Ovary (tissue), 10 donors: ENCODE measurements around the gene RDX. TPM values are rescaled to one million over a fixed set of nuclear protein-coding genes. Genes with fewer than 3 reads are reported as not detected.

Experiments
- DNase-seq, 5 donors: peaks; one replicate each; pipeline ENCODE4 v3.0.0-alpha.2; 2019 to 2020
- H3K27ac ChIP-seq, 2 donors: fragments of 200-600 bp; one replicate each; pipeline versions ENCODE4 v1.5.1 to v1.8.0; 2019 to 2022
- H3K27me3 ChIP-seq: fragments of 200-600 bp; one replicate; pipeline ENCODE4 v1.8.0; 2022
- H3K36me3 ChIP-seq: fragments of 200-600 bp; sonication (generic); one replicate; pipeline ENCODE4 v1.5.1; 2019
- H3K4me1 ChIP-seq: one replicate; pipeline ENCODE4 v1.8.1; 2013; ENCODE audit warnings: mild to moderate bottlenecking, moderate library complexity; ENCODE audit not compliant: insufficient read depth
- H3K4me3 ChIP-seq: fragments of 200-600 bp; sonication (generic); one replicate; pipeline ENCODE4 v1.5.1; 2017
- H3K9me3 ChIP-seq, 2 donors: fragments of 200-600 bp in 1 of 2; sonication (generic) in 1 of 2; one replicate each; pipeline versions ENCODE4 v1.5.1 to v1.8.1; 2013 to 2019; ENCODE audit warnings: mild to moderate bottlenecking in 1 of 2, moderate library complexity in 1 of 2
- EP300 ChIP-seq: sonication (generic); formaldehyde crosslinking; IDR thresholded peaks from one replicate; pipeline ENCODE4 v1.6.1; 2017; ENCODE audit warnings: antibody characterized with exemption
- POLR2A ChIP-seq: fragments of 450-650 bp; IDR thresholded peaks from one replicate; pipeline ENCODE4 v1.6.1; 2017; ENCODE audit warnings: antibody characterized with exemption, mild to moderate bottlenecking, moderate library complexity
- WGBS, 3 donors: extraction: QIAGEN DNeasy Blood & Tissue Kit in 1 of 3; methylation state at CpG; one replicate each; pipeline versions ENCODE4 v1.1.5 to v1.1.7; 2013 to 2017; 5-methylcytosine and 5-hydroxymethylcytosine counted together
- intact Hi-C, 4 donors: fragments of 100-400 bp; cut with DNase I; formaldehyde crosslinking; loops; one replicate each; pipeline versions ENCODE4 v1.11.0 to v1.15.1; 2022 to 2023
- long read RNA-seq, 3 donors: library from polyadenylated mRNA in 2 of 3; unstranded in 2 of 3; transcript quantifications; one replicate each; pipeline ENCODE4 v2.0.0 and lab custom pipeline, GENCODE V29; 2021 to 2026
- polyA plus RNA-seq, 2 donors: library from polyadenylated mRNA; stranded (reverse); fragments of 200-250 nt in 1 of 2; fragments of 350-450 nt in 1 of 2; fragmentation: Illumina TruSeq in 1 of 2; extraction: RNeasy Lipid Tissue Mini Kit (QIAGEN cat#74804) in 1 of 2; gene quantifications; one replicate each; pipeline ENCODE4 v1.2.3, GENCODE V29; 2013 to 2014
- total RNA-seq, 7 donors: library from RNA; depleted of rRNA in 2 of 7; stranded (reverse); fragments of >200 nt in 2 of 7; fragmentation: NEBNext Ultra II Directional in 3 of 7; extraction: Animal tissue kit (Norgen Biotek cat#: 25700) in 3 of 7; gene quantifications; one replicate each; pipeline versions ENCODE4 v1.1.0 to v1.2.4, GENCODE V29; 2016 to 2023
- TF ChIP-seq, protein P1 (sequence below), 3 donors: fragments of 450-650 bp in 2 of 3; fragments of 200-600 bp in 1 of 3; IDR thresholded peaks; one replicate each; pipeline versions ENCODE4 v1.5.1 to v1.8.0; 2016 to 2022; ENCODE audit warnings: antibody characterized with exemption in 3 of 3, mild to moderate bottlenecking in 1 of 3
- donor health status: DM: no; HTN: no; CAD: no; lungs with moderate emphysema.
- donor health status: DM: no; HTN: no; CAD: no.
- donor health status: Bipolar disorder and iron deficiency.
- donor health status: DM: yes; HTN: yes; CAD: no.
- donor health status: DM: no; HTN: no; CAD: no.
- donor health status: DM: yes; HTN: yes; CAD: no.

RDX gene
- total RNA-seq (100 to 1,000 TPM in 5 of 7 donors, 10 to 100 TPM in 2; 56.9 to 175 (median 126) TPM), polyA plus RNA-seq (100 to 1,000 TPM in 1 of 2 donors, 10 to 100 TPM in 1; 40.0 to 144 TPM)
- long read RNA-seq, donor 1, partial matches to known transcripts: 32 of 53 reads
- long read RNA-seq, donor 1, other reads (novel, unspliced or antisense): 20 of 53 reads
- long read RNA-seq, donor 2, full-length matches to known transcripts: 13 of 112 reads
- long read RNA-seq, donor 2, partial matches to known transcripts: 99 of 112 reads
- long read RNA-seq, donor 2, other reads (novel, unspliced or antisense): 0 of 112 reads
- long read RNA-seq, donor 3, full-length matches to known transcripts: 66 of 89 reads
- long read RNA-seq, donor 3, partial matches to known transcripts: 12 of 89 reads
- long read RNA-seq, donor 3, other reads (novel, unspliced or antisense): 11 of 89 reads

DNA sequence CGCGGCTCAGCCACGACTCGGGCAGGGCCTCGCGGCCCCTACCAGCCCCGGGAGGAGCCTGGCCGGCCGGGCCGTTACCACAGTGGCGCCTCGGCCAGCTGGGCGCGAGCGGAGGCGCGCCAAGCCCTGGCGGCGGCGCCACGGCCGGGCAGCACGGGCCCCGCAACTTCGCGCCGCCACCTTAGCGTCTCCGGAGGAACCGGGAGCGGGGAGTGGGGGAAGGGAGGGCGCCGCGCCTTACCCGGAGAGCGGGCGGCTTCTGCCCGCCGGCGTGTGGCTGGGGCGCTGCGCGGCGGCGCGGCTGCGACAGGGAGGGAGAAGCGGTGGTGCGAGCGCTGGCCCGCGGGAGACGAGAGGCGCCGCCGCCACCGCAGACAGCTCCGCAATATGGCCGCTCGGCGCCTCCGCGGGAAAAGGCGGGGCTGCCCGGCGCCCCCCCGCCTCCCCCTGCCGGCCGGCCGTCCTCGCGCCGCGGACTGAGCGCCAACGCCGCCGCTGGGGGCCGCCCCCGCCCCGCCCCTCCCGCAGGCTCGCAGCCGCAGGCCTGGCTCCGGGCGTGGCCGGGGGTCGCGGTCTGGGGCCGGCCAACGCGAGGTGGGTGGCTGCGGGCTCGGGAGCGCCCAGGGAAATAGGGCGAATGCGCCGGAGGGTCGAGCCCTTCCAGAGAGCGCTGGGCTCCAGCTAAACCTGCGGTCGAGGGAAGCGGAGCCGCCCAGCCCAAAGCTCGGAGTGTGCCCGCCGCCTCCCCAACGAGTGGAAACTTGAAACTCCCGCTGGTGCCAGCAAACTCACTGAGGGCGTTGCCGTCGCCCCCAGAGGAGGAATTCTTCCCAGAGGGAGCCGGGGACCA is at the start of gene RDX:
Gene RDX, minus strand, starts transcription at position 389 of the 850 bp plus-strand sequence. CDS start 16,922 bp downstream, outside the sequence.
- intact Hi-C loops: no loop called here
- Histone ChIP-seq H3K36me3 (no peaks in the 10 kb centered on the region), H3K27ac (peak within 1 kb of the TSS; percentile 97 to 99), H3K4me1 (peaks cover 11% of the 10 kb centered on the region), H3K27me3 (no peaks in the 10 kb centered on the region), H3K4me3 (peak within 1 kb of the TSS; percentile 61), H3K9me3 (no peaks in the 10 kb centered on the region)
- TF ChIP-seq EP300: no peak
- TF ChIP-seq, protein P1, sequence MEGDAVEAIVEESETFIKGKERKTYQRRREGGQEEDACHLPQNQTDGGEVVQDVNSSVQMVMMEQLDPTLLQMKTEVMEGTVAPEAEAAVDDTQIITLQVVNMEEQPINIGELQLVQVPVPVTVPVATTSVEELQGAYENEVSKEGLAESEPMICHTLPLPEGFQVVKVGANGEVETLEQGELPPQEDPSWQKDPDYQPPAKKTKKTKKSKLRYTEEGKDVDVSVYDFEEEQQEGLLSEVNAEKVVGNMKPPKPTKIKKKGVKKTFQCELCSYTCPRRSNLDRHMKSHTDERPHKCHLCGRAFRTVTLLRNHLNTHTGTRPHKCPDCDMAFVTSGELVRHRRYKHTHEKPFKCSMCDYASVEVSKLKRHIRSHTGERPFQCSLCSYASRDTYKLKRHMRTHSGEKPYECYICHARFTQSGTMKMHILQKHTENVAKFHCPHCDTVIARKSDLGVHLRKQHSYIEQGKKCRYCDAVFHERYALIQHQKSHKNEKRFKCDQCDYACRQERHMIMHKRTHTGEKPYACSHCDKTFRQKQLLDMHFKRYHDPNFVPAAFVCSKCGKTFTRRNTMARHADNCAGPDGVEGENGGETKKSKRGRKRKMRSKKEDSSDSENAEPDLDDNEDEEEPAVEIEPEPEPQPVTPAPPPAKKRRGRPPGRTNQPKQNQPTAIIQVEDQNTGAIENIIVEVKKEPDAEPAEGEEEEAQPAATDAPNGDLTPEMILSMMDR (IDR thresholded peaks at IDR 0.05): peak in 2 of 3 donors; percentile 4 to 52
- TF ChIP-seq POLR2A: peak; percentile 65
- WGBS, 3 donors: 0 to 1% (median 0%) methylated on average over 48 to 113 of the region's 113 CpGs
- DNase-seq: peak; percentile 70 to 85 (median 79)

DNA sequence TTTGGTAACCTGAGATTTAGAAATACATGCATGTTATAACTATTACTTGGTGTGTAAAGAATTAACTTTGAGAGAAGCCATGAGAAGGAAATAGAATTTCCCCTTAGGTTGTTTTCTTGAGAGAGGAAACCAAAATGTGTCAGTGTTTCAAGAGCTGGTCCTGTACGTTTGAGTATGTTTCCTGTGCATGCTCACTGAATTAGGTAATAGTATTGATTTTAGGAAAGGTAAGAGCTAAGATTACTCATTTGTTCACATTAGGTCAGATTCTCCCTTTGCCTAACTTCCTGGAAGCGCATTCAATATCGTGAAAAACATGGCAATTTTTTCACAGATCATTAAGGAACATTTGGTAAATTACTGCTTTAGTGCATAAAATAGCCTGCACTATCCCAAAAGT is 49.3 kb upstream of the RDX start:
- intact Hi-C loops: no loop called here
- Histone ChIP-seq H3K4me3 (no peak overlapping the region), H3K36me3 (no peaks in the 10 kb centered on the region), H3K4me1 (no peaks in the 10 kb centered on the region), H3K27ac (no peak overlapping the region), H3K27me3 (no peaks in the 10 kb centered on the region), H3K9me3 (no peaks in the 10 kb centered on the region)
- TF ChIP-seq POLR2A (no peak), EP300 (no peak)
- no peak for DNase-seq
- WGBS, 3 donors: 75 to 85% (median 85%) methylated on average over 3 of the region's 3 CpGs

DNA sequence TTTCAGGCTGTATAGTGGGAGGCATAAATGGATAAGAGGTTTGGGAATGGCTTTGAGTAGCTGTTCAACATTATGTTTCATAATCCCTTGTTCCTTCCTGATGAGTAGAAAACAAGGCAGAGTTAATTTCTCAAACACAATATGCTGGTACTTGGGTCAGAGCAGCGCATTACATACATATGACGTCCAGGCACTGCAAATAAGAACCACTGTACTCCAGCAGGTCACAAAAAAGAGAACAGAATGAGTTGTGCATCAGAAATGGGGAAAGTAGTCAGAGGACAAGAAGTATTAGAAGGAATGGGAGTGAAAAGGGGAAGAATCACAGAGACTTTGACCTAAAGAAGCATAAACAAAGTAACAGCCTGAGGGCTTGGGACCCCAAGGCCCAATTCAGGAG is 44.0 kb upstream of the RDX start:
- no peak overlapping the region for H3K27ac ChIP-seq
- 43 to 66% (median 66%) methylated on average over 2 of the region's 2 CpGs for WGBS, 3 donors
- peaks cover 2% of the 10 kb centered on the region for H3K4me1 ChIP-seq
- H3K36me3 ChIP-seq: no peaks in the 10 kb centered on the region
- H3K9me3 ChIP-seq: no peaks in the 10 kb centered on the region
- no peak overlapping the region for H3K4me3 ChIP-seq
- no peaks in the 10 kb centered on the region for H3K27me3 ChIP-seq
- intact Hi-C loops: no loop called here
- TF ChIP-seq EP300 (no peak), POLR2A (no peak)
- TF ChIP-seq, protein P1 (IDR thresholded peaks at IDR 0.05): no peak
- DNase-seq: no peak

DNA sequence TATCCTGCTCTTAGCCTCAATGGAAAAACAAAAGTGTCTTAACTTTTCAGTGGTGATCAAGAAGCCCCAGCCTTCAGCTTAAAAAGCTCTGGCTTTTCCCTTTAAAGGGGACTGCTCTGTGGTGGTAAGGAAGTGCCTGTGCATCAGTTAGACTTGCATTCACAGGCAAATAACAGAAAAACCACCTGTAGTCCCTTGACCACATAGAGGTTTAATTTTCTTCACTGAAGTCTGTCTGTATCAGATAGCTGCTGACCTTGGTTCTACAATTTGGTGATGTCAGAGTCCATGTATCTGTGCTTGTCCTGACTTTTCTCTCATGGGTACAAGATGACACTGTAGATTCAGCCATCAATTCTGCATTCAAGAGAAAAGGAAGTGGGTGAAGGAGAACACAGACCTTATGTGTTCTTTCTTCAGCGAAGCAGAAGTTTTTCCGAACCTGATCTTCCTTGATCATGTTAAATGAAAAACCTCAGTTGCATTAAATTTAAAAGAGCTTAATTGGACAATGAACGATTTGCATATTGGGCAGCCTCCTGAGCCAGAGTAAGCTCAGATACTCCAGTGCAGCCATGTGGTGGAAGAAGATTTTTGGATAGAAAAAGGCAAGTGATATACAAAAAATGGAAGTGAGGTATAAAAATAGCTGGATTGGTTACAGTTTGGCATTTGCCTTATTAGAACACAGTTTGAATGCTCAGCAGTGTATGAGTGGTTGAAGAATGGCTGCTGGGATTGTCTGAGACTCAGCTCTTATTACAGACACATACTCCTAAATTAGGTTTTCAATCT is 43.2 kb upstream of the RDX start:
- TF ChIP-seq POLR2A: no peak
- TF ChIP-seq EP300: no peak
- TF ChIP-seq, protein P1 (IDR thresholded peaks at IDR 0.05): no peak
- no peak overlapping the region for H3K27ac ChIP-seq
- DNase-seq: no peak
- H3K4me1 ChIP-seq: peaks cover 2% of the 10 kb centered on the region
- WGBS, 3 donors: 85 to 87% (median 85%) methylated on average over 3 of the region's 3 CpGs
- no peaks in the 10 kb centered on the region for H3K9me3 ChIP-seq
- no peaks in the 10 kb centered on the region for H3K36me3 ChIP-seq
- intact Hi-C loops: no loop called here
- no peaks in the 10 kb centered on the region for H3K27me3 ChIP-seq
- no peak overlapping the region for H3K4me3 ChIP-seq
